GM10847 (cell line): ENCODE measurements around the gene PTEN.

ENCODE experiments used
- POLR2A ChIP-seq: IDR thresholded peaks from 2 replicates; pipeline ENCODE4 v1.6.1; 2011; ENCODE audit not compliant: insufficient read length; ENCODE audit errors: extremely low read depth

The PTEN gene

GRCh38 chr10:87930934-87931835, 67.8 kb downstream of the PTEN start:
- TF ChIP-seq POLR2A = no peak

- TF ChIP-seq POLR2A = no peak
Measured at GRCh38 chr10:87931836-87932230, 68.4 kb downstream of the PTEN start.

- TF ChIP-seq POLR2A = no peak
Measured at GRCh38 chr10:87935290-87936141, 72.1 kb downstream of the PTEN start.

GRCh38 chr10:87940210-87940609, 76.8 kb downstream of the PTEN start:
- no peak for TF ChIP-seq POLR2A

- no peak for TF ChIP-seq POLR2A
Measured at GRCh38 chr10:87942884-87943527, 79.6 kb downstream of the PTEN start.

- TF ChIP-seq POLR2A = no peak
Measured at GRCh38 chr10:87945984-87946383, 82.6 kb downstream of the PTEN start.

GRCh38 chr10:87952612-87953011, 89.2 kb downstream of the PTEN start:
- no peak for TF ChIP-seq POLR2A

- no peak for TF ChIP-seq POLR2A
Measured at GRCh38 chr10:87956055-87956454, 92.6 kb downstream of the PTEN start.

- no peak for TF ChIP-seq POLR2A
Measured at GRCh38 chr10:87957702-87958101, 94.3 kb downstream of the PTEN start.

- TF ChIP-seq POLR2A = no peak
Measured at GRCh38 chr10:87960230-87960629, 96.8 kb downstream of the PTEN start.

GRCh38 chr10:87961314-87961713, 97.9 kb downstream of the PTEN start:
- no peak for TF ChIP-seq POLR2A

- no peak for TF ChIP-seq POLR2A
Measured at GRCh38 chr10:87966459-87966858, 103.0 kb downstream of the PTEN start.

GRCh38 chr10:87973635-87974034, 110.2 kb downstream of the PTEN start:
- TF ChIP-seq POLR2A = no peak

GRCh38 chr10:87974130-87974529, 110.7 kb downstream of the PTEN start:
- TF ChIP-seq POLR2A = no peak

- no peak for TF ChIP-seq POLR2A
Measured at GRCh38 chr10:87974769-87975168, 111.3 kb downstream of the PTEN start.

- TF ChIP-seq POLR2A = no peak
Measured at GRCh38 chr10:87976101-87976743, 112.8 kb downstream of the PTEN start.

- TF ChIP-seq POLR2A = no peak
Measured at GRCh38 chr10:87978166-87978565, 114.7 kb downstream of the PTEN start.
